ENCODE results near the gene PRR35. TPM values are rescaled to one million over a fixed set of nuclear protein-coding genes. Genes with fewer than 3 reads are reported as not detected.

PRR35 gene
- total and polyA plus RNA-seq, 8 donors, result 0.09 to 1.0 (median 0.66) TPM

DNA sequence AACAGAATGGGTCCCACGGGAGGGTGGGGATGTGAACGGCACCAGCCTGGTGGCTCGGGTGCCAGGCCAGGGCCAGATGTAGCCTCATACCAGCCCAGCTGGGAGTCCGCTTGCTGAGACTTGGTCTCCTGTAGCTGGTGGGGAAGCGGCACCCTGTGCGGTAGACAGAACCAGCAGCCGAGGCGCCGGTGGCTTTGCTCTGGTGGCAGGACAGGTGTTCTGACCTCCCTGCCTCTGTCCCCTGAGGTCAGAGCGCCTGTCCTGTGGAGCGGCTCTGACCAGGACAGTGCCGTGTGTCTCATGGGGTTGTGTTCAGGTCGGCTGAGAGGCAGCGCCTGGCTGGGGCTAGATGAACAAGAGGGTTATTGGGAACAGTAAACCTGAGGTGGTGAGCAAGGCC lies 49.8 kb downstream of the PRR35 start:
- DNase-seq, result peak in 1 of 6 donors; percentile 76
- no peak for FAIRE-seq
- TF ChIP-seq CTCF (IDR thresholded peaks at IDR 0.05), result no peak
- ATAC-seq, result peak in 2 of 4 donors; percentile 5 to 14
- no peaks in the 10 kb centered on the region for H3K9me3 ChIP-seq
- no peaks in the 10 kb centered on the region for H3K36me3 ChIP-seq
- intact Hi-C loops (cut with DNase I), result no loop called here
- no peak overlapping the region for H3K4me3 ChIP-seq
- no peaks in the 10 kb centered on the region for H3K27me3 ChIP-seq
- H3K27ac ChIP-seq, result no peak overlapping the region
- WGBS, 2 donors, result 86 to 90% methylated on average over 14 of the region's 14 CpGs
- peaks cover 0 to 5% (median 3%) of the 10 kb centered on the region in 3 donors for H3K4me1 ChIP-seq

DNA sequence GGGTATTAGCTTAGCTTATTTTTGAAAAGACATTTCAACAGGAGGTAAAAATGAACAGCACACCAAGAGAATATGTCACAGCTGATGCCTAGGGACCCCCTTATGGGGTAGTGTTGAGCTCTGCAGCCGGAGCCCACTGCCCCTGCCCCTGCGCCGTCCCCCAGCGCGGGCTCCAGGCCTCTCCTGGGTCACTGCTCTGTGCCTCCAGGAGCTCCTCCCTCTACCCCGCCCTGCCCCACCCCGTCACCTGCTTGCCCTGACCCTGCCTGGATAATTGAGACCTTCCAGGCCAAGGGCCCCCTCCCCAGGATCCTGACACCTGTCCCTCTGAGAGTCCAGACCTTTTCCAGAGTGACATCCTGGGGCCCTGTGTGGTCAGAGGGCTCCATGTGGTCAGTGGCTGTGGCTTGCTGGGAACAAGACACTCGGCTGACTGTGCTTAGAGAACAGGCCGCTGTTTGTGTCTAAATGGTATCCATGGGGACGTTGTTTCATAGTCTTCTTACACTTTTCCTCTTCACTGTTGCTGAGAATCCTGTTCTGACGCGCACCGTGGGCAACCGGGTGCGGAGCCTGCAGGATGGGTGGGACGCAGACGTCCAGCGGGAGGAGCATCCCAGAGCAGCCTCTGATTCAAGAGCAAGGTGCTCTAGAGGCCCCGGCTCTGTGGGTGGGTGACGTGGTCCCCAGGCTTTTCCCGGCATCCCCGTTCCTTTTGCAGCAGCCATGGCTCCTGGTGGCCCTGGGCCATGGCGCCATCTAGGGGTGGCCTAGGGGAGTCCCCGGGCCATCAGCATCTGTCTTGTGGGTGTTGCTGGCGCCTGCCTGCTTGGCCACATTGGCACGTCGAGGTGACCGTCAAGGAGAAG lies 50.6 kb downstream of the PRR35 start:
- no peak overlapping the region for H3K4me3 ChIP-seq
- no peak overlapping the region for H3K27ac ChIP-seq
- H3K27me3 ChIP-seq, result no peaks in the 10 kb centered on the region
- ATAC-seq (peak; percentile 74 to 95 (median 94)), DNase-seq (peak in 5 of 6 donors; percentile 63 to 89 (median 79)), FAIRE-seq (no peak)
- H3K9me3 ChIP-seq, result no peaks in the 10 kb centered on the region
- intact Hi-C loops (cut with DNase I), result no loop called here
- H3K36me3 ChIP-seq, result no peaks in the 10 kb centered on the region
- H3K4me1 ChIP-seq, result peaks cover 0 to 5% (median 3%) of the 10 kb centered on the region in 3 donors
- WGBS, 2 donors, result 50 to 58% methylated on average over 28 of the region's 28 CpGs
- peak; percentile 69 to 76 (median 74) for TF ChIP-seq CTCF (IDR thresholded peaks at IDR 0.05)

DNA sequence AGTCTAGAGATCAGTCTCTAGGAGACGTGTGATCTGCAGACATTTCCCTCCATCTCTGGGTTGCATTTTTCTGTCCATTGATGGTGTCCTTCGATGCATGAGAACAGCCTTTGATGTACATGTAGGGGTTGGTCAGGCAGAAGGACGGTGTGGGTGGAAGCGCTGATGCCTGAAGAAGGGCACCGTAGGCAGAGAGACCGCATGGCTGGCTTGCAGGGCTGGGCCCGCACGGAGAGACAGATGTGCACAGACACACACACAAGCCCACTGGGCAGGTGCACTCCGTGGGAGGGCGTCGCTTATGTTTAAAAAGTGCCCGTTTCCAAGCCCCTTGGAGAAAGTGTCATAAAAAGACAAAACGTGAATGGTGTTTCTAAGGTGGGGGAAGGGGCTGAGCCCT lies 54.9 kb downstream of the PRR35 start:
- Histone ChIP-seq H3K27me3 (no peaks in the 10 kb centered on the region), H3K9me3 (no peaks in the 10 kb centered on the region), H3K4me3 (no peak overlapping the region), H3K36me3 (peaks cover 0 to 8% (median 0%) of the 10 kb centered on the region in 3 donors), H3K4me1 (peaks cover 0 to 5% (median 3%) of the 10 kb centered on the region in 3 donors), H3K27ac (no peak overlapping the region)
- DNase-seq (no peak), ATAC-seq (no peak), FAIRE-seq (no peak)
- 91 to 94% methylated on average over 13 of the region's 13 CpGs for WGBS, 2 donors
- TF ChIP-seq CTCF (IDR thresholded peaks at IDR 0.05), result no peak
- intact Hi-C loops (cut with DNase I), result no loop called here

Small RNA genes within 50 kb of the gene (microRNA-seq; reads per million reads assigned to microRNA genes)
- gene MIR3176, result 0.39 to 1.2 reads per million in 2 donors
- gene MIR5587, result 0 reads per million in 2 donors

Other genes starting within 250 kb of the PRR35 start
- gene AXIN1, start 207.7 kb upstream of the PRR35 start, total RNA-seq, result 10 to 100 TPM in 3 of 6 donors, 1 to 10 TPM in 3; 8.0 to 13.6 (median 9.6) TPM
- gene AXIN1, start 207.7 kb upstream of the PRR35 start, polyA plus RNA-seq, result 10 to 100 TPM; 12.3 to 12.8 TPM
- 10 to 100 TPM in 5 of 6 donors, 1 to 10 TPM in 1; 9.2 to 22.0 (median 18.6) TPM for gene MRPL28, start 189.9 kb upstream of the PRR35 start, total RNA-seq
- 10 to 100 TPM; 58.1 to 65.4 TPM for gene MRPL28, start 189.9 kb upstream of the PRR35 start, polyA plus RNA-seq
- 10 to 100 TPM; 53.1 to 75.5 (median 58.9) TPM for gene PGAP6, start 178.4 kb upstream of the PRR35 start, total RNA-seq
- gene PGAP6, start 178.4 kb upstream of the PRR35 start, polyA plus RNA-seq, result 10 to 100 TPM; 62.1 to 88.5 TPM
- 10 to 100 TPM; 11.0 to 32.5 (median 20.8) TPM for gene NME4, start 163.2 kb upstream of the PRR35 start, total RNA-seq
- gene NME4, start 163.2 kb upstream of the PRR35 start, polyA plus RNA-seq, result 10 to 100 TPM; 48.4 to 68.6 TPM
- gene DECR2, start 158.5 kb upstream of the PRR35 start, total RNA-seq, result 10 to 100 TPM in 5 of 6 donors, 1 to 10 TPM in 1; 9.2 to 21.4 (median 15.6) TPM
- gene DECR2, start 158.5 kb upstream of the PRR35 start, polyA plus RNA-seq, result 10 to 100 TPM; 48.8 to 68.0 TPM
- 10 to 100 TPM; 22.0 to 41.3 (median 29.7) TPM for gene RAB11FIP3, start 134.7 kb upstream of the PRR35 start, total RNA-seq
- 10 to 100 TPM; 42.4 to 67.4 TPM for gene RAB11FIP3, start 134.7 kb upstream of the PRR35 start, polyA plus RNA-seq
- 10 to 100 TPM; 25.4 to 53.6 (median 37.2) TPM for gene CAPN15, start 32.7 kb upstream of the PRR35 start, total RNA-seq
- gene CAPN15, start 32.7 kb upstream of the PRR35 start, polyA plus RNA-seq, result 10 to 100 TPM; 48.3 to 75.7 TPM
- under 1 TPM in 4 of 6 donors, not detected in 2; 0.08 to 0.28 (median 0.14) TPM for gene NHLRC4, start 6.6 kb downstream of the PRR35 start, total RNA-seq
- under 1 TPM; 0.05 to 0.27 TPM for gene NHLRC4, start 6.6 kb downstream of the PRR35 start, polyA plus RNA-seq
- gene PIGQ, start 9.6 kb downstream of the PRR35 start, total RNA-seq, result 10 to 100 TPM; 29.7 to 48.4 (median 40.0) TPM
- 100 to 1,000 TPM in 1 of 2 donors, 10 to 100 TPM in 1; 79.5 to 165 TPM for gene PIGQ, start 9.6 kb downstream of the PRR35 start, polyA plus RNA-seq
- 10 to 100 TPM; 19.4 to 42.4 (median 30.6) TPM for gene RAB40C, start 29.7 kb downstream of the PRR35 start, total RNA-seq
- 10 to 100 TPM; 47.0 to 71.4 TPM for gene RAB40C, start 29.7 kb downstream of the PRR35 start, polyA plus RNA-seq
- 1 to 10 TPM in 3 of 6 donors, under 1 TPM in 3; 0.75 to 2.0 (median 1.2) TPM for gene WFIKKN1, start 70.6 kb downstream of the PRR35 start, total RNA-seq
- gene WFIKKN1, start 70.6 kb downstream of the PRR35 start, polyA plus RNA-seq, result 10 to 100 TPM in 1 of 2 donors, 1 to 10 TPM in 1; 2.6 to 13.8 TPM
- gene METTL26, start 75.9 kb downstream of the PRR35 start, total RNA-seq, result 10 to 100 TPM; 18.8 to 32.3 (median 24.4) TPM
- 100 to 1,000 TPM in 1 of 2 donors, 10 to 100 TPM in 1; 87.6 to 130 TPM for gene METTL26, start 75.9 kb downstream of the PRR35 start, polyA plus RNA-seq
- gene MCRIP2, start 81.4 kb downstream of the PRR35 start, total RNA-seq, result 10 to 100 TPM; 19.0 to 33.9 (median 21.9) TPM
- gene MCRIP2, start 81.4 kb downstream of the PRR35 start, polyA plus RNA-seq, result 10 to 100 TPM; 65.1 to 89.3 TPM
- gene WDR90, start 89.0 kb downstream of the PRR35 start, total RNA-seq, result 10 to 100 TPM; 14.7 to 23.4 (median 19.3) TPM
- gene WDR90, start 89.0 kb downstream of the PRR35 start, polyA plus RNA-seq, result 10 to 100 TPM; 85.5 to 91.3 TPM
- gene RHOT2, start 107.7 kb downstream of the PRR35 start, total RNA-seq, result 10 to 100 TPM; 33.5 to 66.2 (median 45.6) TPM
- 100 to 1,000 TPM; 260 to 265 TPM for gene RHOT2, start 107.7 kb downstream of the PRR35 start, polyA plus RNA-seq
- 1 to 10 TPM in 1 of 6 donors, under 1 TPM in 5; 0.28 to 1.0 (median 0.84) TPM for gene RHBDL1, start 115.3 kb downstream of the PRR35 start, total RNA-seq
- gene RHBDL1, start 115.3 kb downstream of the PRR35 start, polyA plus RNA-seq, result 1 to 10 TPM; 2.3 to 5.1 TPM
- 10 to 100 TPM; 40.1 to 66.1 (median 56.0) TPM for gene STUB1, start 120.0 kb downstream of the PRR35 start, total RNA-seq
- gene STUB1, start 120.0 kb downstream of the PRR35 start, polyA plus RNA-seq, result 100 to 1,000 TPM in 1 of 2 donors, 10 to 100 TPM in 1; 89.5 to 130 TPM
- 10 to 100 TPM; 25.0 to 40.3 (median 30.9) TPM for gene JMJD8, start 123.9 kb downstream of the PRR35 start, total RNA-seq
- 10 to 100 TPM; 47.4 to 50.2 TPM for gene JMJD8, start 123.9 kb downstream of the PRR35 start, polyA plus RNA-seq
- 1 to 10 TPM; 3.5 to 7.5 (median 5.2) TPM for gene WDR24, start 130.0 kb downstream of the PRR35 start, total RNA-seq
- gene WDR24, start 130.0 kb downstream of the PRR35 start, polyA plus RNA-seq, result 1 to 10 TPM; 7.9 to 8.7 TPM
- 1 to 10 TPM in 4 of 6 donors, under 1 TPM in 2; 0.60 to 2.8 (median 1.7) TPM for gene FBXL16, start 145.4 kb downstream of the PRR35 start, total RNA-seq
- gene FBXL16, start 145.4 kb downstream of the PRR35 start, polyA plus RNA-seq, result 10 to 100 TPM in 1 of 2 donors, 1 to 10 TPM in 1; 4.8 to 17.7 TPM
- 10 to 100 TPM; 27.6 to 44.9 (median 37.7) TPM for gene METRN, start 154.7 kb downstream of the PRR35 start, total RNA-seq
- 10 to 100 TPM; 74.2 to 82.0 TPM for gene METRN, start 154.7 kb downstream of the PRR35 start, polyA plus RNA-seq
- gene ANTKMT, start 160.8 kb downstream of the PRR35 start, total RNA-seq, result 10 to 100 TPM; 12.2 to 25.5 (median 20.1) TPM
- 10 to 100 TPM; 35.2 to 41.7 TPM for gene ANTKMT, start 160.8 kb downstream of the PRR35 start, polyA plus RNA-seq
- under 1 TPM; 0.16 to 0.95 (median 0.25) TPM for gene CCDC78, start 166.0 kb downstream of the PRR35 start, total RNA-seq
- gene CCDC78, start 166.0 kb downstream of the PRR35 start, polyA plus RNA-seq, result 1 to 10 TPM; 2.1 to 7.7 TPM
- 1 to 10 TPM in 4 of 6 donors, under 1 TPM in 2; 0.47 to 4.6 (median 1.1) TPM for gene HAGHL, start 166.7 kb downstream of the PRR35 start, total RNA-seq
- gene HAGHL, start 166.7 kb downstream of the PRR35 start, polyA plus RNA-seq, result 10 to 100 TPM in 1 of 2 donors, 1 to 10 TPM in 1; 6.4 to 17.5 TPM
- gene CIAO3, start 180.6 kb downstream of the PRR35 start, total RNA-seq, result 10 to 100 TPM; 11.1 to 25.4 (median 14.1) TPM
- 10 to 100 TPM; 40.2 to 72.9 TPM for gene CIAO3, start 180.6 kb downstream of the PRR35 start, polyA plus RNA-seq
- 1 to 10 TPM in 2 of 6 donors, under 1 TPM in 3, not detected in 1; 0.35 to 2.4 (median 0.90) TPM for gene MSLN, start 200.3 kb downstream of the PRR35 start, total RNA-seq
- 1 to 10 TPM in 1 of 2 donors, under 1 TPM in 1; 0.96 to 4.6 TPM for gene MSLN, start 200.3 kb downstream of the PRR35 start, polyA plus RNA-seq
- 10 to 100 TPM in 2 of 6 donors, 1 to 10 TPM in 4; 6.2 to 11.1 (median 8.6) TPM for gene RPUSD1, start 228.0 kb downstream of the PRR35 start, total RNA-seq
- 10 to 100 TPM; 17.7 to 21.1 TPM for gene RPUSD1, start 228.0 kb downstream of the PRR35 start, polyA plus RNA-seq
- 10 to 100 TPM in 1 of 6 donors, 1 to 10 TPM in 5; 5.4 to 11.0 (median 6.5) TPM for gene CHTF18, start 228.2 kb downstream of the PRR35 start, total RNA-seq
- 10 to 100 TPM; 30.4 to 61.6 TPM for gene CHTF18, start 228.2 kb downstream of the PRR35 start, polyA plus RNA-seq
- not detected for gene GNG13, start 240.3 kb downstream of the PRR35 start, total RNA-seq
- not detected for gene GNG13, start 240.3 kb downstream of the PRR35 start, polyA plus RNA-seq